BE2C (cell line): Measurements from ENCODE around the gene MAP2.

ENCODE experiments used
- DNase-seq: peaks from one replicate; pipeline ENCODE4 v3.0.0-alpha.2; 2020
- H3K27me3 ChIP-seq: fragments of 250-450 bp; sonication (Bioruptor Pico); 2 replicates; pipeline ENCODE4 v1.5.1; 2020; ENCODE audit warnings: mild to moderate bottlenecking
- H3K36me3 ChIP-seq: fragments of 250-450 bp; sonication (Bioruptor Pico); 2 replicates; pipeline ENCODE4 v1.5.1; 2020; ENCODE audit warnings: mild to moderate bottlenecking
- H3K4me1 ChIP-seq: fragments of 250-450 bp; sonication (Bioruptor Pico); 2 replicates; pipeline ENCODE4 v1.5.1; 2020
- H3K4me3 ChIP-seq: 2 replicates; pipeline ENCODE4 v1.5.1; 2011; ENCODE audit warnings: low read depth, low read length
- H3K9me3 ChIP-seq: fragments of 250-450 bp; sonication (Bioruptor Pico); 2 replicates; pipeline ENCODE4 v1.5.1; 2020
- TF ChIP-seq, protein P1 (sequence below): IDR thresholded peaks from 2 replicates; pipeline ENCODE4 v1.5.1; 2012; ENCODE audit warnings: mild to moderate bottlenecking, low read depth, low read length

Gene MAP2

GRCh38 chr2:209713219-209713618, 289.4 kb downstream of the MAP2 start:
- TF ChIP-seq, protein P1, sequence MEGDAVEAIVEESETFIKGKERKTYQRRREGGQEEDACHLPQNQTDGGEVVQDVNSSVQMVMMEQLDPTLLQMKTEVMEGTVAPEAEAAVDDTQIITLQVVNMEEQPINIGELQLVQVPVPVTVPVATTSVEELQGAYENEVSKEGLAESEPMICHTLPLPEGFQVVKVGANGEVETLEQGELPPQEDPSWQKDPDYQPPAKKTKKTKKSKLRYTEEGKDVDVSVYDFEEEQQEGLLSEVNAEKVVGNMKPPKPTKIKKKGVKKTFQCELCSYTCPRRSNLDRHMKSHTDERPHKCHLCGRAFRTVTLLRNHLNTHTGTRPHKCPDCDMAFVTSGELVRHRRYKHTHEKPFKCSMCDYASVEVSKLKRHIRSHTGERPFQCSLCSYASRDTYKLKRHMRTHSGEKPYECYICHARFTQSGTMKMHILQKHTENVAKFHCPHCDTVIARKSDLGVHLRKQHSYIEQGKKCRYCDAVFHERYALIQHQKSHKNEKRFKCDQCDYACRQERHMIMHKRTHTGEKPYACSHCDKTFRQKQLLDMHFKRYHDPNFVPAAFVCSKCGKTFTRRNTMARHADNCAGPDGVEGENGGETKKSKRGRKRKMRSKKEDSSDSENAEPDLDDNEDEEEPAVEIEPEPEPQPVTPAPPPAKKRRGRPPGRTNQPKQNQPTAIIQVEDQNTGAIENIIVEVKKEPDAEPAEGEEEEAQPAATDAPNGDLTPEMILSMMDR, result no peak
- Histone ChIP-seq H3K9me3 (no peaks in the 10 kb centered on the region), H3K27me3 (no peaks in the 10 kb centered on the region), H3K4me3 (no peak overlapping the region), H3K36me3 (peaks cover 70% of the 10 kb centered on the region), H3K4me1 (peaks cover 7% of the 10 kb centered on the region)
- peak; percentile 53 for DNase-seq

- DNase-seq, result no peak
- Histone ChIP-seq H3K9me3 (no peaks in the 10 kb centered on the region), H3K4me3 (no peak overlapping the region), H3K36me3 (peaks cover 78% of the 10 kb centered on the region), H3K4me1 (no peaks in the 10 kb centered on the region; the same call in 1 of the 2 replicates), H3K27me3 (no peaks in the 10 kb centered on the region)
- TF ChIP-seq, protein P1, result no peak
These were observed 295.2 kb downstream of the MAP2 start for GRCh38 chr2:209719034-209719433.

DNA sequence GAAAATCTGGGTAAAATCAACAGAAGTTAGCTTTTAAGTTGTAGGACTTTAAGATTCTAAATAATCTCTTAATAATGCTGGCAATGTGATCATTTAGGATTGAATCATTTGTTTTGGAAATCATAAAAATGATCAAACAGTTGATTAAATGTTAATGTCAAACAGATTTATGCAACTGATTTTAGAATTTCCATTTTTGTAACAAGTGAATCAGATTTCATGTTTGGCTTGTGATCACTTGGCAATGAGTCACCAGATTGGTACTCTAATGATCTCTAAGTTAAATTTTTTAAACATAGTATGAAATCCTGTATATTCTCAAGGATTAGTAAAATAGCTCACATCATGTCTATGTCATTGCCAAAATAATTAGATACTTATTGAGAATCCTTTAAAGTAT, 297.6 kb downstream of the MAP2 start:
- no peak for DNase-seq
- peaks cover 77% of the 10 kb centered on the region for H3K36me3 ChIP-seq
- H3K4me3 ChIP-seq, result no peak overlapping the region
- TF ChIP-seq, protein P1, result no peak
- H3K9me3 ChIP-seq, result no peaks in the 10 kb centered on the region
- no peaks in the 10 kb centered on the region for H3K27me3 ChIP-seq
- no peaks in the 10 kb centered on the region for H3K4me1 ChIP-seq

GRCh38 chr2:209726311-209726710, 302.5 kb downstream of the MAP2 start:
- TF ChIP-seq, protein P1, result no peak
- no peaks in the 10 kb centered on the region for H3K9me3 ChIP-seq
- H3K36me3 ChIP-seq, result peaks cover 78% of the 10 kb centered on the region

GRCh38 chr2:209727077-209727476, 303.2 kb downstream of the MAP2 start:
- DNase-seq, result no peak
- Histone ChIP-seq H3K27me3 (no peaks in the 10 kb centered on the region), H3K4me1 (peaks cover 11% of the 10 kb centered on the region), H3K36me3 (peaks cover 74% of the 10 kb centered on the region), H3K4me3 (no peak overlapping the region), H3K9me3 (no peaks in the 10 kb centered on the region)
- TF ChIP-seq, protein P1, result no peak

More at GRCh38 chr2:209726311-209726710, 302.5 kb downstream of the MAP2 start:
- Histone ChIP-seq H3K4me1 (peaks cover 11% of the 10 kb centered on the region), H3K4me3 (no peak overlapping the region), H3K27me3 (no peaks in the 10 kb centered on the region)
- no peak for DNase-seq

- TF ChIP-seq, protein P1, result no peak
- H3K36me3 ChIP-seq, result peaks cover 11% of the 10 kb centered on the region
- H3K9me3 ChIP-seq, result no peaks in the 10 kb centered on the region
- H3K4me1 ChIP-seq, result no peaks in the 10 kb centered on the region; the same call in 1 of the 2 replicates
- no peak overlapping the region for H3K4me3 ChIP-seq
- DNase-seq, result no peak
- no peaks in the 10 kb centered on the region for H3K27me3 ChIP-seq
These were observed 311.0 kb downstream of the MAP2 start for GRCh38 chr2:209734805-209735204.
